GM19395 (cell line): Measurements from ENCODE around the gene CCND2.
A peak's percentile ranks its signal among the peaks of the same experiment; 100 is the strongest.

Experiments used
- ATAC-seq: cut with Tn5 transposase; IDR thresholded peaks from one replicate; pipeline ENCODE4 v1.9.1; 2021; ENCODE audit warnings: mild to moderate bottlenecking, moderate library complexity; ENCODE audit not compliant: unreplicated experiment

Gene CCND2

GRCh38 chr12:4289231-4289878 lies 15.8 kb downstream of the CCND2 start:
- no peak for ATAC-seq

- ATAC-seq, result no peak
Observed at GRCh38 chr12:4289998-4290790, 16.6 kb downstream of the CCND2 start.

- no peak for ATAC-seq
Observed at GRCh38 chr12:4292341-4293073, 18.9 kb downstream of the CCND2 start.

- ATAC-seq, result no peak
Observed at GRCh38 chr12:4293299-4293965, 19.9 kb downstream of the CCND2 start.

- ATAC-seq, result no peak
Observed at GRCh38 chr12:4293966-4294505, 20.5 kb downstream of the CCND2 start.

- no peak for ATAC-seq
Observed at GRCh38 chr12:4296751-4297150, 23.2 kb downstream of the CCND2 start.

GRCh38 chr12:4297617-4298016 lies 24.1 kb downstream of the CCND2 start:
- ATAC-seq, result no peak

GRCh38 chr12:4300883-4301282 lies 27.3 kb downstream of the CCND2 start:
- no peak for ATAC-seq

- ATAC-seq, result no peak
Observed at GRCh38 chr12:4301932-4302501, 28.5 kb downstream of the CCND2 start.

- ATAC-seq, result no peak
Observed at GRCh38 chr12:4302881-4303280, 29.3 kb downstream of the CCND2 start.

- ATAC-seq, result no peak
Observed at GRCh38 chr12:4303750-4304149, 30.2 kb downstream of the CCND2 start.

GRCh38 chr12:4307593-4308333 lies 34.2 kb downstream of the CCND2 start:
- ATAC-seq, result no peak

- no peak for ATAC-seq
Observed at GRCh38 chr12:4308334-4308950, 34.9 kb downstream of the CCND2 start.

GRCh38 chr12:4311776-4312175 lies 38.2 kb downstream of the CCND2 start:
- ATAC-seq, result no peak

GRCh38 chr12:4312251-4312650 lies 38.7 kb downstream of the CCND2 start:
- ATAC-seq, result no peak

GRCh38 chr12:4320497-4320852 lies 46.9 kb downstream of the CCND2 start:
- ATAC-seq, result peak; percentile 57

GRCh38 chr12:4320853-4321701 lies 47.5 kb downstream of the CCND2 start, which contains the start of gene TIGAR:
Gene TIGAR (plus strand): TSS chr12:4321213. CDS start chr12:4321272, 59 bp downstream.
- peak; percentile 94 for ATAC-seq

- no peak for ATAC-seq
Observed at GRCh38 chr12:4322726-4323125, 49.2 kb downstream of the CCND2 start.
